Adipocyte (in vitro differentiated cells): ENCODE data around the gene EMB.
"Not testable (repeated sequence)": the region's sequence is repeated elsewhere in the genome, so short reads cannot be mapped to it uniquely, and the experiment has no call there.

Experiments used
- DNase-seq: peaks from one replicate; pipeline ENCODE4 v3.0.0-alpha.2; 2015; ENCODE audit warnings: low read depth
- H3K27me3 ChIP-seq: replicated peaks from 2 replicates; pipeline ENCODE4 v1.7.0; 2013; ENCODE audit warnings: mild to moderate bottlenecking, low read length, moderate library complexity; ENCODE audit not compliant: control insufficient read depth, insufficient read depth
- H3K36me3 ChIP-seq: 2 replicates; pipeline ENCODE4 v1.7.0; 2013; ENCODE audit warnings: low read length, mild to moderate bottlenecking, moderate library complexity; ENCODE audit not compliant: control insufficient read depth, insufficient read depth, severe bottlenecking
- H3K4me1 ChIP-seq: 2 replicates; pipeline ENCODE4 v1.7.0; 2013; ENCODE audit warnings: mild to moderate bottlenecking, low read length, moderate library complexity; ENCODE audit not compliant: control insufficient read depth, insufficient read depth
- H3K4me3 ChIP-seq: 2 replicates; pipeline ENCODE4 v1.7.0; 2013; ENCODE audit warnings: mild to moderate bottlenecking, low read length, moderate library complexity
- H3K9ac ChIP-seq: 2 replicates; pipeline ENCODE4 v1.7.0; 2013; ENCODE audit warnings: mild to moderate bottlenecking, low read length, moderate library complexity
- H3K9me3 ChIP-seq: 2 replicates; pipeline ENCODE4 v1.7.0; 2013; ENCODE audit warnings: mild to moderate bottlenecking, low read length, moderate library complexity; ENCODE audit not compliant: control insufficient read depth

EMB gene

DNA sequence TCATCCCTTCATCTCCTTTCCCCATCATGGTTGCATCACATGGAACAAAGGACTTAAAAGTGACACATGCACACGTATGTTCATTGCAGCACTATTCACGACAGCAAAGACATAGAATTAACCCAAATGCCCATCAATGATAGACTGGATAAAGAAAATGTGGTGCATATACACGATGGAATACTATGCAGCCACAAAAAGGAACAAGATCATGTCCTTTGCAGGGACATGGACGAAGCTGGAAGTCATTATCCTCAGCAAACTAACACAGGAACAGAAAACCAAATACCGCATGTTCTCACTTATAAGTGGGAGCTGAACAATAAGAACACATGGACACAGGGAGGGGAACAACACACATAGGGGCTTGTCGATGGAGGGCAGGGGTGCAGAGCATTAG is 21.4 kb downstream of the EMB start:
- H3K9ac ChIP-seq, H3K36me3 ChIP-seq, H3K27me3 ChIP-seq, H3K9me3 ChIP-seq, H3K4me3 ChIP-seq, DNase-seq, H3K4me1 ChIP-seq: not testable (repeated sequence)

DNA sequence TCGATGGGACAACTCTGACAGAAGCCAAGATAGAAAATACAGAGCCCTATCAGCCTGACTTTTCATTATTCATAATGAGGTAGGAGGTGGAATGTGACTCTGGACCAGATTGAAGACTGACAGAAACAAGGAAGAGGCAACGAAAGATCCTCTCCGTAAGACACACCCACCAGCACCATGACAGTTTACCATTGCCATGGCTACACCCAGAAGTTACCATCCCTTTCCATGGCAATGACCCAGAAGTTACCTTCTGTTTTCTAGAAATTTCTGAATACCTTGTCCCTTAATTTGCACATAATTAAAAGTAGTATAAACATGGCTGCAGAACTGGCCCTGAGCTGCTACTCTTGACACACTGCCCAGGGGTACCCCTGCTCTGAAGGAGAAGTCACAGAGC is 24.5 kb downstream of the EMB start:
- not testable (repeated sequence) for H3K4me1 ChIP-seq, DNase-seq, H3K9me3 ChIP-seq, H3K36me3 ChIP-seq, H3K4me3 ChIP-seq, H3K27me3 ChIP-seq, H3K9ac ChIP-seq

DNA sequence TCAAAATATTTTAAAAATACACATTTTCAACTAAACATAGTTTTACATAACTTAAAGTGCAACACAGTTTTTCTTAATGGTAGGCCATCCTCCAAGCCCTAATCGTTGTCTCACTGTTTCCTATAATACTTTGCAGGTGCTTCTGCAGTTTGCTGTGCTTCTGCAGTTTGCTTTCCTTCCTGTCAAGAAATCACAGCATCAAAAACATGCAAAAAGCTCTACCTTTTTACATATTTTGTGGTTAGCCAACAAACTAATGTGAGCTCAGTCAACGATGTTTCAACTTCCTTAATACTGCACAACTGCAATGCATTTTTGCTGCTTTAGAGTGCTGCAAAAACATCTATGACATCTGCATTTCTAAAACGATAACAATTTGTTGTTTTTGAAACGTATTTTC is 25.2 kb downstream of the EMB start:
- DNase-seq, result no peak
- H3K27me3 ChIP-seq, result no peaks in the 10 kb centered on the region
- H3K9ac ChIP-seq, result no peak overlapping the region
- H3K4me1 ChIP-seq, result no peaks in the 10 kb centered on the region
- no peak overlapping the region for H3K4me3 ChIP-seq
- no peaks in the 10 kb centered on the region for H3K9me3 ChIP-seq
- no peaks in the 10 kb centered on the region for H3K36me3 ChIP-seq

DNA sequence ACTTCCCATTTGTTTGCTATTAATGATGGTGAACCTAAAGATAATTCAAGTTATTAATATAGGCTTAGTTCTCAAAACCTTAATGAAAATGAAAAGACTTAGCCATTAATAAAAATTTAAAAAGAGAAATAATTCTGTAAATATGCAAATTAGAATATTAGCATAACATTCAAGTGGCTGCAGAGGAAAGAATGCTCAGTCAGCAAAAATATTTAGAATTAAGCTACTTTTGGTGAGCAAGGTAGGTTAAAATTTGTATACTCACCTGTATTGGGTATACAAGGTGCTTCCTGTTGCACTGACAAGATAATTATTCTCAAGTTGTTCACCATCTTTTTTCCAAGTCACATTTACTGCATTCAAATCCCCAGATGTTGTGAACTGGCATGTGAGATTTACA is 30.2 kb downstream of the EMB start:
- H3K4me3 ChIP-seq, H3K4me1 ChIP-seq, H3K9me3 ChIP-seq, H3K27me3 ChIP-seq, H3K36me3 ChIP-seq, DNase-seq, H3K9ac ChIP-seq: not testable (repeated sequence)

DNA sequence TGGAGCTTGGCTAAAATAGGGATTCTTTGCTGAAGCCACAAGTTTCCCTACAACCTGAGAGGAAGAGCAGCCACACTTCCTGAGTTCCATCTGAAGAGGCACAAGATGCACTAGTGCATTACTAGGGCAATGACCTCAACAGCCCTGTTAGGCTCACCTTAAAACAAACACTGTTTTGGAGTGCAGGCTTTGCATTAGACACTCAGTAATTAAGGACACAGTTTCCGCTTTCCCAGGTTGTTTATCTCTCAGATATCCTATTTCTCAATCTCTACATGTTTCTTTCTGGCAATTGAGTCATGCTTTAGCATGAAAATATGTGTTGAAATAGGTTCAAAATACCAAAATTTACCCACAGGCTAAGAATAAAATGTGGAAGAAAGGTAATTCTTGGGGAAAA is 34.2 kb downstream of the EMB start:
- no peak overlapping the region for H3K9ac ChIP-seq
- no peak for DNase-seq

DNA sequence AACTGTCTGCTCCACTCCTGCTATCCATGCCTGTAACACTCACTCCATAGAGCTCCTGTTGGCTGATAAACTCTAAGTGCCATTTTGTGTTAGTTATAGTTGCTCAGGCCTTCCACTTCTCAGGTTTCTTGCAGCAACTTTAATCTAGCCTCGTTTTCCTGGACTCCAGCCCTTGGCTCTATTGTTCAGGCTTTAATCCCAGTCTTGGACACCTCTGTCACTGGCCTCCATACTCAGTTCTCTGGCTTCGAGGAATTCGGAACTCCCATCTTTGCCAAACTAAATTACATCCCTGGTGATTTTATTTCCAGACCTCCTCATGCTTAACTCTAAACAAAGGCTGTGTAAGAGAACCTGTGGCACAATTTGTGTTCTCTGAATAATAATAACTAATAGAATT is 39.8 kb downstream of the EMB start:
- no peak overlapping the region for H3K9ac ChIP-seq
- H3K27me3 ChIP-seq, result no peaks in the 10 kb centered on the region
- DNase-seq, result no peak
- H3K9me3 ChIP-seq, result no peaks in the 10 kb centered on the region
- no peaks in the 10 kb centered on the region for H3K4me1 ChIP-seq
- no peaks in the 10 kb centered on the region for H3K36me3 ChIP-seq
- H3K4me3 ChIP-seq, result no peak overlapping the region

More for the DNA sequence above, 34.2 kb downstream of the EMB start:
- no peaks in the 10 kb centered on the region for H3K27me3 ChIP-seq
- H3K4me3 ChIP-seq, result no peak overlapping the region
- peaks cover 5% of the 10 kb centered on the region for H3K4me1 ChIP-seq
- no peaks in the 10 kb centered on the region for H3K9me3 ChIP-seq
- H3K36me3 ChIP-seq, result no peaks in the 10 kb centered on the region

DNA sequence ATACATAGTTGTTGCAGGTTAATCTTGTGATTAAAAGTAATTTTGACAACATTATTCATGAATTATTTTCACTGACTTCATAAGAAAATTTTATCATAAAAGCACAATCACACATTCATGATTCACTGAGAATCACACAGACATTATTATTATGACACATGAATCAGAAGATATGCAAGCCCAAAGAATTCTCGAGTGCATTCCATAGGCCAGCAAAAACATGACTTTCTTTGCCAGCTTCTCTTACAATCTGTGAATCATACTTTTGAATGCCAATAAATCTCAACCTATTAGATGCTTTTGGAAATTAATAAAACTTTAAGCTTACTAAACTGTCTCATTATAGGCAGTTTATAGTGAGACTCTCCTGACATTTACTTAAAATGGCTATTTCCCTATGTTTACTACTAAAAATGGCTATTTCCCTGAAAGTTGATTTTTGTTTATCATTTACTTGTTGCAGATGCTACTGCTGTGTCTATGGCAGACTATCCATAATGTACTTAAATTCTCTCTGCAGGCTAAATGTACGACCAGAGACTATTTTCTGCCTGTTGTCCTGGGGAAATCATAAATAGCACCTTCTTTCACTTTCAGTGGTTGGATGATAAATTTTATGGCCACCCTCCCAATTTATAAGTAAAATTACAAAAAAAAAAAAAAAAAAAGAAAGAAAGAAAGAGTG is 47.0 kb downstream of the EMB start:
- not testable (repeated sequence) for H3K27me3 ChIP-seq, H3K4me1 ChIP-seq, H3K4me3 ChIP-seq, H3K9ac ChIP-seq, H3K9me3 ChIP-seq, H3K36me3 ChIP-seq
- DNase-seq, result peak; percentile 22

DNA sequence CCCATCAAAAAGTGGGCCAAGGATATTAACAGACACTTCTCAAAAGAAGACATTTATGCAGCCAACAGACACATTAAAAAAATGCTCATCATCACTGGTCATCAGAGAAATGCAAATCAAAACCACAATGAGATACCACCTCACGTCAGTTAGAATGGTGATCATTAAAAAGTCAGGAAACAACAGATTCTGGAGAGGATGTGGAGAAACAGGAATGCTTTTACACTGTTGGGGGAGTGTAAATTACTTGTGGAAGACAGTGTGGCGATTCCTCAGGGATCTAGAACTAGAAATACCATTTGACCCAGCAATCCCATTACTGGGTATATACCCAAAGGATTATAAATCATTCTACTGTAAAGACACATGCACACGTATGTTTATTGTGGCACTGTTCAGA is 48.8 kb downstream of the EMB start:
- H3K36me3 ChIP-seq, DNase-seq, H3K27me3 ChIP-seq, H3K4me1 ChIP-seq, H3K9me3 ChIP-seq, H3K9ac ChIP-seq, H3K4me3 ChIP-seq: not testable (repeated sequence)

DNA sequence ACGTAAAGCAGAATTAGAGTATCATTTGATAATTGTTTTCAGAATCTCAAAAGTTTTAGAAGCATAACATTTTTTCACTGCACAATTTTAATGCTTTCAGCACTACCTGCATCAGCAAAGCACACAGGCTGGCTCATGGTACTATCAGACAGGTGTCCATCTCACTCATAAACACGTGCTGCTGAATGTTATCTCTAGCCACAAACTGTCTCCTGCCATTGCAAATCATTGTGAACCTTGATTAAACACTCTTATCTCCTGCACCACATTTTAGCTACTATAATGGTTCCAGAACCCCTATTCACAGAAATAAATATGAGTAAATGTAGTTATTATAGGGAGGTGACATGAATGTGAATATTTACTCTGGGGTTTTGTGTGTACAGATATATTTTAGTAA is 56.7 kb downstream of the EMB start:
- H3K9me3 ChIP-seq, H3K4me3 ChIP-seq, H3K9ac ChIP-seq, H3K4me1 ChIP-seq, H3K27me3 ChIP-seq, DNase-seq, H3K36me3 ChIP-seq: not testable (repeated sequence)

DNA sequence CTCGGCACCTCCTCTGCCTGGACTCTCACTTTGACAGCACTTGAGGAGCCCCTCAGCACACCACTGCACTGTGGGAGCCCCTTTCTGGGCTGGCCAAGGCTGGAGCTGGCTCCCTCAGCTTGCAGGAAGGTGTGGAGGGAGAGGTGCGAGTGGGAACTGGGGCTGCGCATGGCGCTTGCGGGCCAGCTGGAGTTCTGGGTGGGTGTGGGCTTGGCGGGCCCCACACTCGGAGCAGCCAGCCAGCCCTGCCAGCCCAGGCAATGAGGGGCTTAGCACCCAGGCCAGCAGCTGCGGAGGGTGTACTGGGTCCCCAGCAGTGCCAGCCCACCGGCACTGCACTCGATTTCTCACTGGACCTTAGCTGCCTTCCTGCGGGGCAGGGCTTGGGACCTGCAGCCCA is 64.4 kb downstream of the EMB start:
- not testable (repeated sequence) for H3K36me3 ChIP-seq, DNase-seq, H3K4me3 ChIP-seq, H3K9ac ChIP-seq, H3K9me3 ChIP-seq, H3K4me1 ChIP-seq, H3K27me3 ChIP-seq

DNA sequence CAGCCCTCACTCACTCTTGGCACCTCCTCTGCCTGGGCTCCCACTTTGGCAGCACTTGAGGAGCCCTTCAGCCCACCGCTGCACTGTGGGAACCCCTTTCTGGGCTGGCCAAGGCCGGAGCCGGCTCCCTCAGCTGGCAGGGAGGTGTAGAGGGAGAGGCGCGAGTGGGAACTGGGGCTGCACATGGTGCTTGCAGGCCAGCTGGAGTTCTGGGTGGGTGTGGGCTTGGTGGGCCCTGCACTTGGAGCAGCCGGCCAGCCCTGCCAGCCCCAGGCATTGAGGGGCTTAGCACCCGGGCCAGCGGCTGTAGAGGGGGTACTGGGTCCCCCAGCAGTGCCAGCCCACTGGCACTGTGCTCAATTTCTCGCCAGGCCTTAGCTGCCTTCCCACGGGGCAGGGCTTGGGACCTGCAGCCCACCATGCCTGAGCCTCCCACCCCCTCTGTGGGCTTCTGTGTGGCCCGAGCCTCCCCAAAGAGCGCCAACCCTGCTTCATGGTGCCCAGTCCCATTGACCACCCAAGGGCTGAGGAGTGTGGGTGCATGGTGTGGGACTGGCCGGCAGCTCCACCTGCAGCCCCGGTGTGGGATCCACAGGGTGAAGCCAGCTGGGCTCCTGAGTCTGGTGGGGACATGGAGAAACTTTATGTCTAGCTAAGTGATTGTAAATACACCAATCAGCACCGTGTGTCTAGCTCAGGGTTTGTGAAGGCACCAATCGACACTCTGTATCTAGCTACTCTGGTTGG is 71.6 kb downstream of the EMB start:
- H3K27me3 ChIP-seq, H3K9me3 ChIP-seq, H3K9ac ChIP-seq, H3K4me3 ChIP-seq, H3K36me3 ChIP-seq, DNase-seq: not testable (repeated sequence)
- peaks cover 17% of the 10 kb centered on the region for H3K4me1 ChIP-seq
